Ovary (tissue), 3 donors: ENCODE results near the gene TRMT10C.

Experiments
- EP300 ChIP-seq: sonication (generic); formaldehyde crosslinking; IDR thresholded peaks from one replicate; pipeline ENCODE4 v1.6.1; 2017; ENCODE audit warnings: antibody characterized with exemption
- POLR2A ChIP-seq: fragments of 450-650 bp; IDR thresholded peaks from one replicate; pipeline ENCODE4 v1.6.1; 2017; ENCODE audit warnings: antibody characterized with exemption, mild to moderate bottlenecking, moderate library complexity
- TF ChIP-seq, protein P1 (sequence below), 3 donors: fragments of 450-650 bp in 2 of 3; fragments of 200-600 bp in 1 of 3; IDR thresholded peaks; one replicate each; pipeline versions ENCODE4 v1.5.1 to v1.8.0; 2016 to 2022; ENCODE audit warnings: antibody characterized with exemption in 3 of 3, mild to moderate bottlenecking in 1 of 3
- donor health status: DM: no; HTN: no; CAD: no.

DNA sequence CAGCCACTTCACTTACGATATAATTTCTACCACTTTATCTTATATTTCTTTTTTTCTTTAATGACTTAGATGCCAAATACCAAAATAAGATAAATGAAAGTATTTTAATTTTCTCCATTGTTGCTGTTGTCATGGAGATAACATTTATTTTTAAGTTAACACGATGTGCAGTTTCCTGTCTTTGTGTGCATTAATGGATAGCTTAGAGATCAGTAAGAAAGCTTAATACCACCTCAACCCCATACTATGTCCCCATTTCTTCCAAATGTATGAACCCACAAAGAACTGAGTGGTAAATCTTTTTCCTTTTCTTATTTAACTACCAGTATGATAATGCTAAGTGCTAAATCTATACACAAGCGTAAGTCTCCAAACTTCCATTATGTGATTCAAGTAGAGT, 29.4 kb downstream of the TRMT10C start:
- TF ChIP-seq, protein P1, sequence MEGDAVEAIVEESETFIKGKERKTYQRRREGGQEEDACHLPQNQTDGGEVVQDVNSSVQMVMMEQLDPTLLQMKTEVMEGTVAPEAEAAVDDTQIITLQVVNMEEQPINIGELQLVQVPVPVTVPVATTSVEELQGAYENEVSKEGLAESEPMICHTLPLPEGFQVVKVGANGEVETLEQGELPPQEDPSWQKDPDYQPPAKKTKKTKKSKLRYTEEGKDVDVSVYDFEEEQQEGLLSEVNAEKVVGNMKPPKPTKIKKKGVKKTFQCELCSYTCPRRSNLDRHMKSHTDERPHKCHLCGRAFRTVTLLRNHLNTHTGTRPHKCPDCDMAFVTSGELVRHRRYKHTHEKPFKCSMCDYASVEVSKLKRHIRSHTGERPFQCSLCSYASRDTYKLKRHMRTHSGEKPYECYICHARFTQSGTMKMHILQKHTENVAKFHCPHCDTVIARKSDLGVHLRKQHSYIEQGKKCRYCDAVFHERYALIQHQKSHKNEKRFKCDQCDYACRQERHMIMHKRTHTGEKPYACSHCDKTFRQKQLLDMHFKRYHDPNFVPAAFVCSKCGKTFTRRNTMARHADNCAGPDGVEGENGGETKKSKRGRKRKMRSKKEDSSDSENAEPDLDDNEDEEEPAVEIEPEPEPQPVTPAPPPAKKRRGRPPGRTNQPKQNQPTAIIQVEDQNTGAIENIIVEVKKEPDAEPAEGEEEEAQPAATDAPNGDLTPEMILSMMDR (IDR thresholded peaks at IDR 0.05): no peak
- TF ChIP-seq POLR2A (no peak), EP300 (no peak)
